ENCODE results near the gene NKRF. TPM values are rescaled to one million over a fixed set of nuclear protein-coding genes. Genes with fewer than 3 reads are reported as not detected.

Gene NKRF
- total RNA-seq (2014; rRNA removed; shearing (Covaris generic)) (10.7 and 11.9 TPM in 2 replicates), total RNA-seq (2022) (19.3 and 20.7 TPM in 2 replicates), Bru-seq, nascent RNA (percentile 81 among the genes with signal in this experiment), BruChase-seq, experiment 1, labeled RNA remaining after a 6-hour chase (percentile 82 among the genes with signal in this experiment), BruChase-seq, experiment 2, labeled RNA remaining after a 2-hour chase (percentile 92 among the genes with signal in this experiment)
- long read RNA-seq, transcript NKRF-201 (3 exons, 3,817 nt) = major isoform, 14 of 18 reads
- long read RNA-seq, partial matches to known transcripts = 0 of 18 reads
- long read RNA-seq, other reads (novel, unspliced or antisense) = 2 of 18 reads

DNA sequence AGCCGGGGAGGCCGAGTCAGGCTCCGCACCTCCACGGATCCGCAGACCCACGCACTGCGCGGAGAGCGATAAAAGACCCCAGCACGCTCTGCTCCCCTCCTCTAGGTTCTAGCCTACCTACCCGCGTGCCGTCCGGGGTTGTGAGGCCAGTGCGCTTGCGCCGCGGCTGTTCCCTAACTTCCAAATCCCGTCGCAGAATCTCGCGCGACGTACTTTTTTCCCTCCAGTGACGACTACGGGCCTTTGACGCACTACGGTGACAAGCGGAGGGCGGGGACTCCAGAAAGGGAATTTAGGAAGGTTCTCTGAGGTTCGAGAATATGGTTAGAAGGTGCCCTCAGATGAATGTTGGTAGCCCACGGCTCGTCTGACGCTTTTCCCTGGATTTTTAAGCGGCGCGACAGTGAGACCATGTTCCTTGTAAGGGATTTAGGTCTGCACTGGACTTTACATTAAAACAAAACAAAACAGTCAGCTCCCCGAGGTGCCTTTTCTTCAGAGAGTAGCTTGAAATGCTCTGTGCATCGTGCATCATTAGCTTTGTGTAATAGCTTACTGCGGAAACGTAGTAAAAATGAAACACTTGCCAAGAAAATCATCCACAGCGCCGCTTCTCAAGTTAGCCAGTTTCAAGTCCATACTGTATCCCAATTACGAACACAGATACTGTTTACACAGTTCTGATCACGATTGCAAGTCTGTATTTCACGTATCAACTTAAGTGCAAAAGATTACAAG is at the start of gene NKRF:
Gene NKRF (minus strand): TSS at position 145 of the 738 bp plus-strand sequence.
- POLR2A ChIA-PET = interaction anchor here (0.6 to 1.2 kb wide), 8 partner anchors 15 to 185 kb away, joined by 3 to 6 read pairs (median 4); partner anchors contain the start of gene RPL39
- no peaks in the 10 kb centered on the region for H3K9me2 ChIP-seq (ENCODE audit: insufficient read depth, low read length)
- peaks cover 24% of the 10 kb centered on the region for H3K4me1 ChIP-seq (ENCODE audit: insufficient read depth, low read length, poor library complexity, severe bottlenecking)
- DNase-seq (ENCODE audit: low spot score) = peak; percentile 90
- BruUV-seq (replicated peaks) = TSS peak; percentile 81
- TF ChIP-seq, protein P1, sequence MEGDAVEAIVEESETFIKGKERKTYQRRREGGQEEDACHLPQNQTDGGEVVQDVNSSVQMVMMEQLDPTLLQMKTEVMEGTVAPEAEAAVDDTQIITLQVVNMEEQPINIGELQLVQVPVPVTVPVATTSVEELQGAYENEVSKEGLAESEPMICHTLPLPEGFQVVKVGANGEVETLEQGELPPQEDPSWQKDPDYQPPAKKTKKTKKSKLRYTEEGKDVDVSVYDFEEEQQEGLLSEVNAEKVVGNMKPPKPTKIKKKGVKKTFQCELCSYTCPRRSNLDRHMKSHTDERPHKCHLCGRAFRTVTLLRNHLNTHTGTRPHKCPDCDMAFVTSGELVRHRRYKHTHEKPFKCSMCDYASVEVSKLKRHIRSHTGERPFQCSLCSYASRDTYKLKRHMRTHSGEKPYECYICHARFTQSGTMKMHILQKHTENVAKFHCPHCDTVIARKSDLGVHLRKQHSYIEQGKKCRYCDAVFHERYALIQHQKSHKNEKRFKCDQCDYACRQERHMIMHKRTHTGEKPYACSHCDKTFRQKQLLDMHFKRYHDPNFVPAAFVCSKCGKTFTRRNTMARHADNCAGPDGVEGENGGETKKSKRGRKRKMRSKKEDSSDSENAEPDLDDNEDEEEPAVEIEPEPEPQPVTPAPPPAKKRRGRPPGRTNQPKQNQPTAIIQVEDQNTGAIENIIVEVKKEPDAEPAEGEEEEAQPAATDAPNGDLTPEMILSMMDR (conservative IDR thresholded peaks at IDR 0.05; ENCODE audit: low read length) = no peak
- TF ChIP-seq EZH2phosphoT487 (IDR thresholded peaks at IDR 0.05; ENCODE audit: borderline replicate concordance, low read depth, low read length) = no peak
- peak within 1 kb of the TSS; percentile 80 for H3K4me2 ChIP-seq (ENCODE audit: low read length)
- peaks cover 42% of the 10 kb centered on the region for H3K79me2 ChIP-seq (ENCODE audit: insufficient read depth, low read depth, low read length)
- no peaks in the 10 kb centered on the region; the same call in 1 of the 2 replicates for H4K20me1 ChIP-seq (ENCODE audit: insufficient read depth, low read length)
- intact Hi-C loops (cut with micrococcal nuclease; ENCODE audit: unreplicated experiment) = loop anchor here (2.0 to 10.0 kb wide), 3 partner anchors 86 to 148 kb away; partner anchors contain the start of genes SEPTIN6 and SOWAHD
- peak within 1 kb of the TSS; percentile 68 for H3K27ac ChIP-seq (ENCODE audit: low read depth, low read length, poor library complexity, severe bottlenecking)
- CTCF ChIA-PET (ENCODE audit: unreplicated experiment) = interaction anchor here (0.7 to 1.1 kb wide), 4 partner anchors 88 to 158 kb away, joined by 3 to 20 read pairs (median 3); no protein-coding TSS in a partner anchor
- H3K9me3 ChIP-seq (ENCODE audit: low read length) = no peaks in the 10 kb centered on the region
- peak within 1 kb of the TSS; percentile 69; the same call in 1 of the 2 replicates for H2AFZ ChIP-seq (ENCODE audit: low read length)
- peaks cover 27% of the 10 kb centered on the region for H3K36me3 ChIP-seq (ENCODE audit: insufficient read depth, low read length)
- peak within 1 kb of the TSS; percentile 90 for H3K4me3 ChIP-seq (ENCODE audit: low read depth, low read length, poor library complexity, severe bottlenecking)

DNA sequence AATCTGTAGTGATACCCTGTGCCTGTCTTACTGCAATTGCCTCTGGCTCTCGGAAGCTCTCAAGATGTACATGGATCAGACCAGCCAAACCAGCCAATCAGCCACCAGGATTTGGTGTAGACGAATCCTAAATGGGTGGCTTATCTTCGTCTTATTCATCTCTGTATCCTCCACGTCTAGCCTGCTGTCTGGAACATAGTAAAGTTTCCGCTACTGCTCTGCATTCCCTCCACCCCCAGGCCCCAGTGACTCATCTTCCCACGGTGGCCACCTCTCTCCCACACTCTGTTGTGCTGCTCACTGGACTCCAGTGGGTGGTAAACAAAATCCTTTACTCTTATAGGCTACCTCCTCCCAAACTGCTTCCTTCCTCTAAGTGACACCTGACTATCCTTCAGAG is 48.9 kb upstream of the NKRF start:
- Histone ChIP-seq H3K36me3 (ENCODE audit: insufficient read depth, low read length) (peaks cover 85% of the 10 kb centered on the region), H3K79me2 (ENCODE audit: insufficient read depth, low read depth, low read length) (no peaks in the 10 kb centered on the region), H3K27ac (ENCODE audit: low read depth, low read length, poor library complexity, severe bottlenecking) (no peak overlapping the region), H3K4me1 (ENCODE audit: insufficient read depth, low read length, poor library complexity, severe bottlenecking) (no peaks in the 10 kb centered on the region), H3K4me3 (ENCODE audit: low read depth, low read length, poor library complexity, severe bottlenecking) (no peak overlapping the region), H3K9me2 (ENCODE audit: insufficient read depth, low read length) (no peaks in the 10 kb centered on the region), H2AFZ (ENCODE audit: low read length) (no peak overlapping the region), H3K9me3 (ENCODE audit: low read length) (no peaks in the 10 kb centered on the region), H4K20me1 (ENCODE audit: insufficient read depth, low read length) (no peaks in the 10 kb centered on the region), H3K4me2 (ENCODE audit: low read length) (no peak overlapping the region)
- BruUV-seq (replicated peaks) = no TSS peak
- intact Hi-C loops (cut with micrococcal nuclease; ENCODE audit: unreplicated experiment) = no loop called here
- DNase-seq (ENCODE audit: low spot score) = no peak
- TF ChIP-seq, protein P1 (conservative IDR thresholded peaks at IDR 0.05; ENCODE audit: low read length) = no peak
- TF ChIP-seq EZH2phosphoT487 (IDR thresholded peaks at IDR 0.05; ENCODE audit: borderline replicate concordance, low read depth, low read length) = no peak
- POLR2A ChIA-PET = interaction anchor here (0.5 kb wide), 1 partner anchor 193 kb away, joined by 4 read pairs; no protein-coding TSS in a partner anchor
- CTCF ChIA-PET (ENCODE audit: unreplicated experiment) = no interaction called here

Data from OCI-LY7 (cell line).